OCI-LY1 (cell line): ENCODE measurements around the gene INPP5A.

Experiments
- CTCF ChIP-seq: fragments of 200-600 bp; sonication (generic), shearing (Covaris generic); IDR thresholded peaks from 2 replicates; pipeline ENCODE4 v1.5.1; 2017; ENCODE audit warnings: mild to moderate bottlenecking, antibody characterized with exemption, low read length, moderate library complexity, mixed read lengths
- EZH2 ChIP-seq: fragments of 200-600 bp; sonication (generic), shearing (Covaris generic); IDR thresholded peaks from 2 replicates; pipeline ENCODE4 v1.8.0; 2017; ENCODE audit warnings: borderline replicate concordance, mixed run types, mild to moderate bottlenecking, antibody characterized with exemption, low read length, moderate library complexity, mixed read lengths

- TF ChIP-seq CTCF: no peak
- TF ChIP-seq EZH2: no peak
Measured at GRCh38 chr10:132544744-132545658, 7.4 kb downstream of the INPP5A start.
